ENCODE data around the gene RACK1. TPM values are rescaled to one million over a fixed set of nuclear protein-coding genes. Genes with fewer than 3 reads are reported as not detected.

RACK1 gene
- polyA plus RNA-seq, 2 of the 4 experiments (the other 2 are of a cell fraction), result 2,590 to 3,139 TPM

DNA sequence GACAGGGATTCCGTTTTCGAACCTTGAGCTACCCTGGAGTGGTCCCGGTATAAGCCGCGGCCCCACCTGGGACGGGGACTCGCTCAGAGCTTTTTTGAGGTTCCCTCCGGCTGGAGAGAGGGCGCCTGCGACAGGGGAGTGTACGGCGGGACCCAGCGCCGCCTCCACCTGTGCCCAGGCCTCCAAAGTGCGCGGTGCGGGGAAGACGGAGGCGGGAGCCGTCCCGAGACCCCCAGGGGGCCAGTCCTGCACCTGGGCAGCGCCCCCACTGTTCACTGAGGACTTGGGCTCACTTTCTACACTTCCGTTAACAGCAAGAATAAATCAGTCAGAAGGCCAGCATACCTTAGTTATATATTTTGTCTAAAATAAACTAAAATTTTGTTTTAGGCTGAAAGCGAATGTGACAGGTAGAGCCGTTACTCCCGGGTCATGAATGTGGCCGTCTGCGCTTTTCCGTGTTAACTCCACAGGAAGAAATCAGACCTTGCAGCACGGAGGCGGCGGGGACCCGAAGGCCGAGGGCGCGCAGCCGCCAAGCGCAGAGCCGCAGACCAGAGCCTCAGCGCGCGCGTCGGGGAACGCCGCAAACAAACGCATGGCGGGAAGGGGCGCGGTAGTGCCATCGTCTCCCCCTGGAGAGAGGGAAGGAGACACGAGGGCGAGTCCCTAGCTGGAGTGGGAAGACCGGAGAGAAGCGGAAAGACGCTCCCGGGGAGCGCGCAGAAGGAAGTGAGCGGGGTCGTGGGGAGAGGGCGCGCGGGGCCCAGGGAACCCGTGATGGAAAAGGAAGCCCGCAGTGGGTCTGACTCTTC lies 52.8 kb downstream of the RACK1 start (continued):
- TF ChIP-seq CBX8 (IDR thresholded peaks at IDR 0.05) (no peak), ESRRA (IDR thresholded peaks at IDR 0.05; ENCODE audit: borderline replicate concordance, low read length) (no peak), PHF8 (IDR thresholded peaks at IDR 0.05; ENCODE audit: borderline replicate concordance, low read depth) (no peak; the same call in 1 of the 2 replicates), CHD4 (IDR thresholded peaks at IDR 0.05; ENCODE audit: borderline replicate concordance) (no peak), MAFK (IDR thresholded peaks at IDR 0.05; ENCODE audit: partially characterized antibody) (no peak), POLR2A (IDR thresholded peaks at IDR 0.05; ENCODE audit: low read length) (peak; percentile 30), EHF (CRISPR knock-in tag; IDR thresholded peaks at IDR 0.05) (no peak), MYC (IDR thresholded peaks at IDR 0.05; ENCODE audit: borderline replicate concordance, low read length) (no peak), NPAS2 (CRISPR knock-in tag; IDR thresholded peaks at IDR 0.05; ENCODE audit: borderline replicate concordance) (no peak), RARB (CRISPR knock-in tag; IDR thresholded peaks at IDR 0.05) (no peak)
- TF ChIP-seq, protein P1, sequence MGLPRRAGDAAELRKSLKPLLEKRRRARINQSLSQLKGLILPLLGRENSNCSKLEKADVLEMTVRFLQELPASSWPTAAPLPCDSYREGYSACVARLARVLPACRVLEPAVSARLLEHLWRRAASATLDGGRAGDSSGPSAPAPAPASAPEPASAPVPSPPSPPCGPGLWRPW (IDR thresholded peaks at IDR 0.05), result no peak
- TF ChIP-seq, protein P2, sequence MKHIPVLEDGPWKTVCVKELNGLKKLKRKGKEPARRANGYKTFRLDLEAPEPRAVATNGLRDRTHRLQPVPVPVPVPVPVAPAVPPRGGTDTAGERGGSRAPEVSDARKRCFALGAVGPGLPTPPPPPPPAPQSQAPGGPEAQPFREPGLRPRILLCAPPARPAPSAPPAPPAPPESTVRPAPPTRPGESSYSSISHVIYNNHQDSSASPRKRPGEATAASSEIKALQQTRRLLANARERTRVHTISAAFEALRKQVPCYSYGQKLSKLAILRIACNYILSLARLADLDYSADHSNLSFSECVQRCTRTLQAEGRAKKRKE (CRISPR knock-in tag; IDR thresholded peaks at IDR 0.05; ENCODE audit: low read depth), result no peak

DNA sequence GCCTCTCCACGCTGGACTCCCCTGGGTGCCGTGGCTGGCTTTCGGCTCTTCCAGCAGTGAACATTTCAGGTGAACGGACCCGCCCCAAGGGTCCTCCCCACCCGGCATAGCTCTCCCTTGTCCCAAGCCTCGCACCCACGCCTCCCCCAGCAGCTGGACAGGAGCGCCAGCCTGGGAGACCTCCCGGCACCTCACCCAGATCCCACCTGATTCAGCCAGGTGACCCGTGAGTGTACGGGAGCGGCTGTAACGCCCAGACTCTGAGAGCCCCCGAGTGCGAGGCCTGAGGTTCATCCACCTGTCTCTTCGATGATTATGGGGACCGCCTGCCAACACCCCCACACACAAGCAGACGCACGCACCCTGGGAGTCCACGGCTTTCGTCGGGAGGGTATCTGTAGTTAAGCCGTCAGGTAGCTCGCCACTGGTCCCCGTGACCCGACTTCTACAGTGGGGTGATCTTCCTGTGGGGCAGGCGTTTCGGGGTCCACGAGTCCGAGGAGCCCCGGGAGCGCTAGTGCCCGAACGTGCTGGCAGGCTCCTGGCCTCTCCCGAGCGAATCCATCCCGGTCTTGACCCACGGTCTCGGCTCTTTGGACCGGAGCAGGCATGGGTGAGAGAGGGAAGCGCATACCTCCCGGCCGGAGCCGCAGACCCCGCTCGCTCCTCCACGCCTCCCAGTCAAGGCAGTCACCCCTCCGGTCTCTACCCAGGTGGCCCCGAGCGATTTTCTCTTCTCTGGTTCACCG lies 53.6 kb downstream of the RACK1 start:
- peaks cover 19% of the 10 kb centered on the region for H3K4me1 ChIP-seq
- peak overlapping the region; percentile 82 for H3K4me3 ChIP-seq

DNA sequence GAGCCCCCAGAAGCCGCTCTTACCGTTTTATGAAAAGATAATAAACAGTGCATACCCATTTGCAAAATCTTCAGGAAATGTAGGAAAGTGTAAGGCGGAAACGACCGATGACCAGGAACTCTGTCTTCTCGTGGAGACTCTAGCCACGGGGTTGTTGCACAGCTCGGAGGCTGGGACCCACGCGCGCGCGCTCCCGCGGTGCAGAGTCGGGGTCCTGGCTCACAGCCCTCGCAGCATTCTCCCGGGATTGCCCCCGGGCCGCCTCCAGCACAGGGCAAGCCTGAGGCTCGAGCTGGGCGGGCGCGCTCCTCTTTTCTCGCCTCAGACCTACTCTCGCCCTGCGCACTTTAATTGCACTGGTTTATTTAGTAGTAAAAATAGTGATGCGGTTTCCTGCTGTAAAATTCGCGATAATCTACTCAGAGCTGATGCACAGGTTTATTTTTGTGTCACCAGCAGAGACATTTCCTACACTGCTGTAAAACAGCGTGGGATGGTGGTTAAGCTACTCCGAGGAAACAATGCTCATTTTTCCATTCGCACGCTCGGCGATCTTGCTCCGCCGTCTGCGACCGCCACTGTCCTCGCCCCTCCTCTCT lies 54.2 kb downstream of the RACK1 start:
- peak overlapping the region; percentile 96 for H3K27ac ChIP-seq
- H3K4me2 ChIP-seq, result peak overlapping the region; percentile 99
- peaks cover 22% of the 10 kb centered on the region for H3K4me1 ChIP-seq
- peak overlapping the region; percentile 82 for H3K4me3 ChIP-seq
- WGBS (ENCODE audit: missing lambda C conversion rate), result 2% methylated on average over 36 of the region's 41 CpGs
- FAIRE-seq (no peak), ATAC-seq (peak in 1 of 2 experiments; percentile 9; a peak in 3 of 6 replicates), DNase-seq (ENCODE audit: low read depth in 1 of 2, low spot score in 1 of 2) (no peak)
- TF ChIP-seq, protein P3, sequence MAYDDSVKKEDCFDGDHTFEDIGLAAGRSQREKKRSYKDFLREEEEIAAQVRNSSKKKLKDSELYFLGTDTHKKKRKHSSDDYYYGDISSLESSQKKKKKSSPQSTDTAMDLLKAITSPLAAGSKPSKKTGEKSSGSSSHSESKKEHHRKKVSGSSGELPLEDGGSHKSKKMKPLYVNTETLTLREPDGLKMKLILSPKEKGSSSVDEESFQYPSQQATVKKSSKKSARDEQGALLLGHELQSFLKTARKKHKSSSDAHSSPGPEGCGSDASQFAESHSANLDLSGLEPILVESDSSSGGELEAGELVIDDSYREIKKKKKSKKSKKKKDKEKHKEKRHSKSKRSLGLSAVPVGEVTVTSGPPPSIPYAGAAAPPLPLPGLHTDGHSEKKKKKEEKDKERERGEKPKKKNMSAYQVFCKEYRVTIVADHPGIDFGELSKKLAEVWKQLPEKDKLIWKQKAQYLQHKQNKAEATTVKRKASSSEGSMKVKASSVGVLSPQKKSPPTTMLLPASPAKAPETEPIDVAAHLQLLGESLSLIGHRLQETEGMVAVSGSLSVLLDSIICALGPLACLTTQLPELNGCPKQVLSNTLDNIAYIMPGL (CRISPR knock-in tag; IDR thresholded peaks at IDR 0.05; ENCODE audit: borderline replicate concordance), result 0 out of 2 replicates have a peak, but pooled peaks have one; percentile 5
- no peak for TF ChIP-seq TP53 (CRISPR knock-in tag; IDR thresholded peaks at IDR 0.05)
- TF ChIP-seq, protein P4, sequence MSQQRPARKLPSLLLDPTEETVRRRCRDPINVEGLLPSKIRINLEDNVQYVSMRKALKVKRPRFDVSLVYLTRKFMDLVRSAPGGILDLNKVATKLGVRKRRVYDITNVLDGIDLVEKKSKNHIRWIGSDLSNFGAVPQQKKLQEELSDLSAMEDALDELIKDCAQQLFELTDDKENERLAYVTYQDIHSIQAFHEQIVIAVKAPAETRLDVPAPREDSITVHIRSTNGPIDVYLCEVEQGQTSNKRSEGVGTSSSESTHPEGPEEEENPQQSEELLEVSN (IDR thresholded peaks at IDR 0.05; ENCODE audit: borderline replicate concordance, low read depth), result 0 out of 2 replicates have a peak, but pooled peaks have one; percentile 14
- no peak for TF ChIP-seq SMC3 (IDR thresholded peaks at IDR 0.05)
- TF ChIP-seq JUN (IDR thresholded peaks at IDR 0.05), result no peak
- peak; percentile 9; the same call in 1 of the 2 replicates for TF ChIP-seq HDAC2 (IDR thresholded peaks at IDR 0.05)
- no peak for TF ChIP-seq CHD4 (IDR thresholded peaks at IDR 0.05; ENCODE audit: borderline replicate concordance)
- H3K9me3 ChIP-seq, result no peaks in the 10 kb centered on the region
- CTCF ChIA-PET, result interaction anchor here (0.7 to 4.5 kb wide), 14 partner anchors 8 to 405 kb away, joined by 3 to 33 read pairs (median 6); partner anchors contain the start of gene TRIM7
- POLR2A ChIA-PET, result interaction anchor here (1.5 to 6.4 kb wide), 3 partner anchors 16 to 45 kb away, joined by 4 to 159 read pairs (median 48); partner anchors contain the start of genes TRIM41 and TRIM7

More for the DNA sequence above, 53.6 kb downstream of the RACK1 start:
- TF ChIP-seq, protein P5, sequence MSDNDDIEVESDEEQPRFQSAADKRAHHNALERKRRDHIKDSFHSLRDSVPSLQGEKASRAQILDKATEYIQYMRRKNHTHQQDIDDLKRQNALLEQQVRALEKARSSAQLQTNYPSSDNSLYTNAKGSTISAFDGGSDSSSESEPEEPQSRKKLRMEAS (IDR thresholded peaks at IDR 0.05), result peak; percentile 5; the same call in 1 of the 2 replicates
- TF ChIP-seq, protein P3 (CRISPR knock-in tag; IDR thresholded peaks at IDR 0.05; ENCODE audit: borderline replicate concordance), result no peak
- 0 out of 2 replicates have a peak, but pooled peaks have one; percentile 40 for TF ChIP-seq TFCP2L1 (CRISPR knock-in tag; IDR thresholded peaks at IDR 0.05)
- TF ChIP-seq JUN (IDR thresholded peaks at IDR 0.05), result no peak
- H3K9me3 ChIP-seq, result no peaks in the 10 kb centered on the region
- DNase-seq (ENCODE audit: low read depth in 1 of 2, low spot score in 1 of 2) (no peak), FAIRE-seq (no peak), ATAC-seq (peak in 1 of 2 experiments; percentile 1; a peak in 2 of 6 replicates)
- CTCF ChIA-PET, result interaction anchor here (0.7 to 4.5 kb wide), 14 partner anchors 8 to 406 kb away, joined by 3 to 33 read pairs (median 5); partner anchors contain the start of gene TRIM7
- 2% methylated on average over 25 of the region's 52 CpGs for WGBS (ENCODE audit: missing lambda C conversion rate)
- H3K4me2 ChIP-seq, result peak overlapping the region; percentile 99
- H3K27ac ChIP-seq, result peak overlapping the region; percentile 96
- POLR2A ChIA-PET, result interaction anchor here (1.3 to 6.4 kb wide), 4 partner anchors 15 to 45 kb away, joined by 3 to 159 read pairs (median 26); partner anchors contain the start of genes TRIM41 and TRIM7

All from A549 (cell line).